GM23338 (cell line): ENCODE data around the gene FAAP100. TPM values are rescaled to one million over a fixed set of nuclear protein-coding genes. Genes with fewer than 3 reads are reported as not detected.

ENCODE experiments used
- ATAC-seq: fragments of 200-7000 bp; cut with Tn5 transposase; 3 replicates; pipeline ENCODE4 v1.9.1; 2020
- DNase-seq: peaks from one replicate; pipeline ENCODE4 v3.0.0-alpha.2; 2015; ENCODE audit warnings: low spot score
- H2AFZ ChIP-seq: fragments of 200-600 bp; sonication (generic); 2 replicates; pipeline ENCODE4 v1.8.0; 2016; ENCODE audit warnings: antibody characterized with exemption, mild to moderate bottlenecking, moderate library complexity
- H3F3A ChIP-seq: fragments of 200-600 bp; sonication (generic); replicated peaks from 2 replicates; pipeline ENCODE4 v1.8.0; 2017; ENCODE audit warnings: antibody characterized with exemption, mixed run types, low read depth
- H3K27ac ChIP-seq: fragments of 200-600 bp; sonication (generic); 2 replicates; pipeline ENCODE4 v1.6.1; 2016; ENCODE audit warnings: low read depth
- H3K27me3 ChIP-seq: fragments of 200-600 bp; sonication (generic); 2 replicates; pipeline ENCODE4 v1.8.0; 2016; ENCODE audit warnings: mild to moderate bottlenecking, mixed run types, moderate library complexity; ENCODE audit not compliant: insufficient read depth
- H3K36me3 ChIP-seq: fragments of 200-600 bp; sonication (generic); 2 replicates; pipeline ENCODE4 v1.8.0; 2016; ENCODE audit warnings: mild to moderate bottlenecking; ENCODE audit not compliant: insufficient read depth
- H3K4me1 ChIP-seq: fragments of 200-600 bp; sonication (generic); 2 replicates; pipeline ENCODE4 v1.8.0; 2016; ENCODE audit warnings: mild to moderate bottlenecking, moderate library complexity; ENCODE audit not compliant: insufficient read depth
- H3K4me2 ChIP-seq: fragments of 200-600 bp; sonication (generic); 2 replicates; pipeline ENCODE4 v1.7.1; 2017; ENCODE audit warnings: mixed run types
- H3K4me3 ChIP-seq: fragments of 200-600 bp; sonication (generic); 2 replicates; pipeline ENCODE4 v1.6.1; 2016; ENCODE audit warnings: mixed run types
- H3K79me2 ChIP-seq: fragments of 200-600 bp; sonication (generic); replicated peaks from 2 replicates; pipeline ENCODE4 v1.8.0; 2017; ENCODE audit warnings: mild to moderate bottlenecking; ENCODE audit not compliant: insufficient read depth
- H3K9me2 ChIP-seq: fragments of 200-600 bp; sonication (generic); 2 replicates; pipeline ENCODE4 v1.8.0; 2017; ENCODE audit not compliant: insufficient read depth
- H4K20me1 ChIP-seq: fragments of 200-600 bp; sonication (generic); replicated peaks from 2 replicates; pipeline ENCODE4 v1.8.0; 2017; ENCODE audit warnings: mild to moderate bottlenecking; ENCODE audit not compliant: insufficient read depth
- H3K27ac Mint-ChIP-seq: 2 replicates; pipeline ENCODE4 v1.8.0; 2020; ENCODE audit warnings: inconsistent platforms, mild to moderate bottlenecking, moderate library complexity, mixed read lengths
- H3K27me3 Mint-ChIP-seq: 3 replicates; pipeline ENCODE4 v1.8.0; 2022; ENCODE audit warnings: low read depth, mild to moderate bottlenecking, moderate library complexity, mixed read lengths, inconsistent platforms; ENCODE audit not compliant: insufficient read depth, poor library complexity
- H3K36me3 Mint-ChIP-seq: 3 replicates; pipeline ENCODE4 v1.8.0; 2021; ENCODE audit warnings: low read depth, mild to moderate bottlenecking, inconsistent platforms, moderate library complexity, mixed read lengths
- H3K4me1 Mint-ChIP-seq: 3 replicates; pipeline ENCODE4 v1.8.0; 2020; ENCODE audit warnings: mild to moderate bottlenecking, inconsistent platforms, mixed read lengths
- H3K4me3 Mint-ChIP-seq: 3 replicates; pipeline ENCODE4 v1.8.0; 2021; ENCODE audit warnings: moderate library complexity, mild to moderate bottlenecking, inconsistent platforms, mixed read lengths
- H3K9me3 Mint-ChIP-seq: 3 replicates; pipeline ENCODE4 v1.8.0; 2020; ENCODE audit warnings: moderate library complexity, mild to moderate bottlenecking, inconsistent platforms, mixed read lengths
- NANOG ChIP-seq: IDR thresholded peaks from 2 replicates; pipeline ENCODE4 v1.6.1; 2016; ENCODE audit warnings: antibody characterized with exemption, borderline replicate concordance
- POLR2AphosphoS5 ChIP-seq: IDR thresholded peaks from 2 replicates; pipeline ENCODE4 v1.6.1; 2016; ENCODE audit warnings: antibody characterized with exemption, low read depth
- ZNF331 ChIP-seq: fragments of 250-450 bp; sonication (Bioruptor Pico); IDR thresholded peaks from 2 replicates; pipeline ENCODE4 v1.5.0; 2020; ENCODE audit warnings: low read depth, mild to moderate bottlenecking, moderate library complexity
- polyA plus RNA-seq: library from polyadenylated mRNA; unstranded; fragments of >200 nt; fragmentation: Nextera tagmentation; extraction: Ambion mirVana; gene quantifications from 2 replicates; pipeline ENCODE4 v1.2.1, GENCODE V29; 2016
- total RNA-seq: library from RNA; depleted of rRNA; stranded (reverse); fragments of >200 nt; shearing (Covaris generic); gene quantifications from 2 replicates; pipeline ENCODE4 v1.2.3, GENCODE V29; 2014
- TF ChIP-seq, protein P1 (sequence below): IDR thresholded peaks from one replicate; pipeline ENCODE4 v1.6.1; 2018; ENCODE audit warnings: antibody characterized with exemption; ENCODE audit not compliant: unreplicated experiment
- TF ChIP-seq, protein P2 (sequence below), 2 experiments: fragments of 200-600 bp in 1 of 2; sonication (generic) in 1 of 2; conservative IDR thresholded peaks; 2 replicates each; pipeline versions ENCODE4 v1.5.1 to v1.6.1; 2016 to 2017; ENCODE audit warnings: antibody characterized with exemption in 2 of 2, low read depth in 2 of 2, mild to moderate bottlenecking in 2 of 2, moderate library complexity in 1 of 2

The FAAP100 gene
- total and polyA plus RNA-seq, 2 experiments from 2014 or later = 16.0 to 50.5 TPM

GRCh38 chr17:81520021-81520901 lies 31.9 kb downstream of the FAAP100 start (continued):
- TF ChIP-seq, protein P1, sequence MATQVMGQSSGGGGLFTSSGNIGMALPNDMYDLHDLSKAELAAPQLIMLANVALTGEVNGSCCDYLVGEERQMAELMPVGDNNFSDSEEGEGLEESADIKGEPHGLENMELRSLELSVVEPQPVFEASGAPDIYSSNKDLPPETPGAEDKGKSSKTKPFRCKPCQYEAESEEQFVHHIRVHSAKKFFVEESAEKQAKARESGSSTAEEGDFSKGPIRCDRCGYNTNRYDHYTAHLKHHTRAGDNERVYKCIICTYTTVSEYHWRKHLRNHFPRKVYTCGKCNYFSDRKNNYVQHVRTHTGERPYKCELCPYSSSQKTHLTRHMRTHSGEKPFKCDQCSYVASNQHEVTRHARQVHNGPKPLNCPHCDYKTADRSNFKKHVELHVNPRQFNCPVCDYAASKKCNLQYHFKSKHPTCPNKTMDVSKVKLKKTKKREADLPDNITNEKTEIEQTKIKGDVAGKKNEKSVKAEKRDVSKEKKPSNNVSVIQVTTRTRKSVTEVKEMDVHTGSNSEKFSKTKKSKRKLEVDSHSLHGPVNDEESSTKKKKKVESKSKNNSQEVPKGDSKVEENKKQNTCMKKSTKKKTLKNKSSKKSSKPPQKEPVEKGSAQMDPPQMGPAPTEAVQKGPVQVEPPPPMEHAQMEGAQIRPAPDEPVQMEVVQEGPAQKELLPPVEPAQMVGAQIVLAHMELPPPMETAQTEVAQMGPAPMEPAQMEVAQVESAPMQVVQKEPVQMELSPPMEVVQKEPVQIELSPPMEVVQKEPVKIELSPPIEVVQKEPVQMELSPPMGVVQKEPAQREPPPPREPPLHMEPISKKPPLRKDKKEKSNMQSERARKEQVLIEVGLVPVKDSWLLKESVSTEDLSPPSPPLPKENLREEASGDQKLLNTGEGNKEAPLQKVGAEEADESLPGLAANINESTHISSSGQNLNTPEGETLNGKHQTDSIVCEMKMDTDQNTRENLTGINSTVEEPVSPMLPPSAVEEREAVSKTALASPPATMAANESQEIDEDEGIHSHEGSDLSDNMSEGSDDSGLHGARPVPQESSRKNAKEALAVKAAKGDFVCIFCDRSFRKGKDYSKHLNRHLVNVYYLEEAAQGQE = no peak
- no peak for TF ChIP-seq NANOG

- peak; percentile 78 for DNase-seq
- H3K27ac Mint-ChIP-seq = no peak overlapping the region
- Histone ChIP-seq H3K4me1 (peaks cover 22% of the 10 kb centered on the region), H3K27me3 (peaks cover 46% of the 10 kb centered on the region), H3K36me3 (no peaks in the 10 kb centered on the region), H3F3A (peaks cover 12% of the 10 kb centered on the region; the same call in 1 of the 2 replicates), H2AFZ (peak overlapping the region; percentile 86; the same call in 1 of the 2 replicates), H3K9me2 (no peaks in the 10 kb centered on the region), H3K4me3 (peak overlapping the region; percentile 65), H4K20me1 (peaks cover 7% of the 10 kb centered on the region; the same call in 1 of the 2 replicates), H3K4me2 (peak overlapping the region; percentile 84), H3K79me2 (peaks cover 17% of the 10 kb centered on the region), H3K27ac (no peak overlapping the region)
- peak; percentile 44 for ATAC-seq
- H3K27me3 Mint-ChIP-seq = peaks cover 54% of the 10 kb centered on the region
- no peaks in the 10 kb centered on the region; the same call in 2 of the 3 replicates for H3K36me3 Mint-ChIP-seq
- peak overlapping the region; percentile 50 for H3K4me3 Mint-ChIP-seq
- no peaks in the 10 kb centered on the region; the same call in 1 of the 3 replicates for H3K9me3 Mint-ChIP-seq
- H3K4me1 Mint-ChIP-seq = peaks cover 18% of the 10 kb centered on the region
- TF ChIP-seq, protein P2, sequence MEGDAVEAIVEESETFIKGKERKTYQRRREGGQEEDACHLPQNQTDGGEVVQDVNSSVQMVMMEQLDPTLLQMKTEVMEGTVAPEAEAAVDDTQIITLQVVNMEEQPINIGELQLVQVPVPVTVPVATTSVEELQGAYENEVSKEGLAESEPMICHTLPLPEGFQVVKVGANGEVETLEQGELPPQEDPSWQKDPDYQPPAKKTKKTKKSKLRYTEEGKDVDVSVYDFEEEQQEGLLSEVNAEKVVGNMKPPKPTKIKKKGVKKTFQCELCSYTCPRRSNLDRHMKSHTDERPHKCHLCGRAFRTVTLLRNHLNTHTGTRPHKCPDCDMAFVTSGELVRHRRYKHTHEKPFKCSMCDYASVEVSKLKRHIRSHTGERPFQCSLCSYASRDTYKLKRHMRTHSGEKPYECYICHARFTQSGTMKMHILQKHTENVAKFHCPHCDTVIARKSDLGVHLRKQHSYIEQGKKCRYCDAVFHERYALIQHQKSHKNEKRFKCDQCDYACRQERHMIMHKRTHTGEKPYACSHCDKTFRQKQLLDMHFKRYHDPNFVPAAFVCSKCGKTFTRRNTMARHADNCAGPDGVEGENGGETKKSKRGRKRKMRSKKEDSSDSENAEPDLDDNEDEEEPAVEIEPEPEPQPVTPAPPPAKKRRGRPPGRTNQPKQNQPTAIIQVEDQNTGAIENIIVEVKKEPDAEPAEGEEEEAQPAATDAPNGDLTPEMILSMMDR (conservative IDR thresholded peaks at IDR 0.05; ENCODE audit: low read depth in 2 of 2) = peak; percentile 39 to 41; a peak in 3 of 4 replicates
- TF ChIP-seq ZNF331 (CRISPR knock-in tag) (no peak), POLR2AphosphoS5 (peak; percentile 52)
Observed at GRCh38 chr17:81519284-81520020, 32.7 kb downstream of the FAAP100 start.
